Ectodermal cell (in vitro differentiated cells): ENCODE data around the gene MPPED2.

Experiments used
- H3K27ac ChIP-seq: 2 replicates; pipeline ENCODE4 v1.7.0; 2013; ENCODE audit warnings: mild to moderate bottlenecking, low read depth, low read length; ENCODE audit not compliant: insufficient read depth, poor library complexity, severe bottlenecking
- H3K27me3 ChIP-seq: 2 replicates; pipeline ENCODE4 v1.7.0; 2013; ENCODE audit warnings: mild to moderate bottlenecking, low read length; ENCODE audit not compliant: insufficient read depth, control insufficient read depth, poor library complexity, severe bottlenecking
- H3K36me3 ChIP-seq: one replicate; pipeline ENCODE4 v1.7.0; 2013; ENCODE audit warnings: low read length; ENCODE audit not compliant: control insufficient read depth, insufficient read depth
- H3K4me1 ChIP-seq: one replicate; pipeline ENCODE4 v1.7.0; 2013; ENCODE audit warnings: low read length; ENCODE audit not compliant: control insufficient read depth, insufficient read depth
- H3K4me3 ChIP-seq: 2 replicates; pipeline ENCODE4 v1.7.0; 2013; ENCODE audit warnings: low read depth, low read length, control low read depth; ENCODE audit not compliant: insufficient read depth
- H3K9me3 ChIP-seq: 2 replicates; pipeline ENCODE4 v1.7.0; 2013; ENCODE audit warnings: mild to moderate bottlenecking, low read length, moderate library complexity; ENCODE audit not compliant: control insufficient read depth
- WGBS, 2 experiments: methylation state at CpG; one replicate each; pipeline ENCODE4 v1.1.7; 2013; ENCODE audit warnings: missing lambda C conversion rate in 2 of 2; 5-methylcytosine and 5-hydroxymethylcytosine counted together

The MPPED2 gene

GRCh38 chr11:30426781-30427180 lies 159.4 kb downstream of the MPPED2 start:
- peaks cover 33% of the 10 kb centered on the region for H3K4me1 ChIP-seq
- no peak overlapping the region for H3K4me3 ChIP-seq
- H3K27me3 ChIP-seq: no peaks in the 10 kb centered on the region
- WGBS, 2 experiments: 92 to 93% methylated on average over 4 to 5 of the region's 5 CpGs
- no peak overlapping the region for H3K27ac ChIP-seq
- H3K9me3 ChIP-seq: no peaks in the 10 kb centered on the region
- no peaks in the 10 kb centered on the region for H3K36me3 ChIP-seq

- WGBS, 2 experiments: 82 to 91% methylated on average over 4 of the region's 4 CpGs
- Histone ChIP-seq H3K36me3 (no peaks in the 10 kb centered on the region), H3K27me3 (no peaks in the 10 kb centered on the region), H3K4me3 (no peak overlapping the region), H3K9me3 (no peaks in the 10 kb centered on the region), H3K4me1 (peaks cover 36% of the 10 kb centered on the region), H3K27ac (no peak overlapping the region)
Observed at GRCh38 chr11:30424844-30425243, 161.3 kb downstream of the MPPED2 start.

- peaks cover 36% of the 10 kb centered on the region for H3K4me1 ChIP-seq
- WGBS, 2 experiments: 92 to 93% methylated on average over 10 of the region's 10 CpGs
- no peaks in the 10 kb centered on the region for H3K27me3 ChIP-seq
- no peaks in the 10 kb centered on the region for H3K9me3 ChIP-seq
- H3K27ac ChIP-seq: no peak overlapping the region
- no peak overlapping the region for H3K4me3 ChIP-seq
- no peaks in the 10 kb centered on the region for H3K36me3 ChIP-seq
Observed at GRCh38 chr11:30424321-30424720, 161.8 kb downstream of the MPPED2 start.

DNA sequence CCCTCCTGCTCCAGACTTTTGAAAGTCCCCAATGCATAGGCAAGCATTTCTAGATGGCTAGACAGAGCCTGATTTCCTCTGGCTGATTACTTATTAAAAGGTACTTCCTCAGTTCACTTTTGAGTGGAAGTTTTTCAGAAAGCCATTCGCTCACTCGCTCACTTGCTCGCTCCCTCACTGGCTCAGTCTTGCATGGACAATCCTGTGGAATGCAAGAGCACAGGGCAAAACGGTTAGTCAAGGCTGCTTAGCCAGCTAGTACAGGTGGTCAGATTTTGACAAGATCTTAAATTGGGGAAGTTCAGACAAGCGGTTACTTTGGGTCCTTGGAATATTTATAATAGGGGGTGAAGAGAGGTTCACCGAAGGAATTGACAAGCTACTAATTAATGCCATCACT lies 162.3 kb downstream of the MPPED2 start:
- Histone ChIP-seq H3K27me3 (no peaks in the 10 kb centered on the region), H3K36me3 (no peaks in the 10 kb centered on the region), H3K9me3 (no peaks in the 10 kb centered on the region), H3K4me3 (no peak overlapping the region), H3K27ac (no peak overlapping the region), H3K4me1 (peaks cover 36% of the 10 kb centered on the region)
- 82 to 85% methylated on average over 6 of the region's 6 CpGs for WGBS, 2 experiments

DNA sequence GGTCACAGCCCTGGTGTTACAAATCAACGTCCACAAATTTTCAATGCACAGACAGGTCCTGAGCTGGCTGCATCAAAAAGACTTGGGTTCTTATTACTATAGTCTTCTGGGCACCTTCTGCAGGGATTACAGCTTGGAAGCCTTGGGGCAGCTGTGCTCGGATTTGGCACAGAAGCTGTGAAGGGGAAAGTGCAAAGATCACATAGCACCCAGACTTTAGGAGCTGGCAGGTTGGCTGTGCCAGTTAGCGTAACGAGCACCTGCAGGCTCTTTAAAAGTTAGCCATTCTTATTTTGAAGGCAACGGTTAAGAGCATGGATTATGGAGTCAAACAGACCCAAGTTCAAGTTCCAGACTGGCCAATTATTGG lies 162.9 kb downstream of the MPPED2 start:
- H3K27me3 ChIP-seq: no peaks in the 10 kb centered on the region
- WGBS, 2 experiments: 75 to 85% methylated on average over 5 of the region's 5 CpGs

DNA sequence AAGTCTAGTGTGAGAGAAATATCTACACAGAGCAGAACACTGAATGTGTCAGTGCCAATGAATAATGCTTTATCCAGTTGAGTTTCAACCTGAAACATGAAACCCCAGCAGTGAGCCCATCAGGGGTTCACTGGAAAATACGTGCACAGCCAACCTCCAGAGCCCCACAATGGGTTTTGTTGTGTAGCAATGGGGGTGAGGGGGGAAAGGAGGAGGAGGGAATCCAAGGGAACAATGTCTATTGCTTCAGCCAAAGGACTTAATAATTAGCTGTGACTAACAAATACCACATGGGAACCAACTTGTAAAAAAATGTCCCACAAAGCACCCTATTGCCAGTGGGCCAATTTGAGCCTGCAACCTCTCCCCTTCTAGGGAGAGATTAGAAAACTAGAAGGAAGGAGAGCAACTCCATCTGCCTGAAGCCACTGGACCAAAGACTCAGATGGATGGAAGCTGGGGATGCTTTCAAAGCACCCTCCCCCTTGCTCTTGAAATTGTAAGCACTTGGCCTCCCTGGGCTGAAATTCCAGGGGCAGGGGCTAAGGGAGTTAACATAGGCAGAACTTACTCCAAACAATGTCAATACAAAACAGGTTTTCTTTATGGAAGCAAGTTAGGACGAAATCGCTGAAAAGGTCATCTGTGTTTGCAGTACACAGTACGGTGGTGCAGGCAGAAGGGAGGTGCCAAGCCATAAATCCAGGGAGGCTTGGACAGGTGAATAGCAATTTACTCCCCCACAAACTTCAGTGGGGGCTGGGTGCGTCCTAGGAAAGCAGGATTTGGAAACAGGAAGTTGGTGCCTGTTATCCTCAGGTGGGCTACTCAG lies 163.5 kb downstream of the MPPED2 start:
- Histone ChIP-seq H3K4me3 (no peak overlapping the region), H3K27ac (no peak overlapping the region), H3K27me3 (no peaks in the 10 kb centered on the region), H3K9me3 (no peaks in the 10 kb centered on the region), H3K36me3 (no peaks in the 10 kb centered on the region), H3K4me1 (peaks cover 36% of the 10 kb centered on the region)
- WGBS, 2 experiments: 50 to 57% methylated on average over 5 of the region's 5 CpGs

More for the DNA sequence above, 162.9 kb downstream of the MPPED2 start:
- Histone ChIP-seq H3K36me3 (no peaks in the 10 kb centered on the region), H3K27ac (no peak overlapping the region), H3K4me3 (no peak overlapping the region), H3K9me3 (no peaks in the 10 kb centered on the region), H3K4me1 (peaks cover 36% of the 10 kb centered on the region)

DNA sequence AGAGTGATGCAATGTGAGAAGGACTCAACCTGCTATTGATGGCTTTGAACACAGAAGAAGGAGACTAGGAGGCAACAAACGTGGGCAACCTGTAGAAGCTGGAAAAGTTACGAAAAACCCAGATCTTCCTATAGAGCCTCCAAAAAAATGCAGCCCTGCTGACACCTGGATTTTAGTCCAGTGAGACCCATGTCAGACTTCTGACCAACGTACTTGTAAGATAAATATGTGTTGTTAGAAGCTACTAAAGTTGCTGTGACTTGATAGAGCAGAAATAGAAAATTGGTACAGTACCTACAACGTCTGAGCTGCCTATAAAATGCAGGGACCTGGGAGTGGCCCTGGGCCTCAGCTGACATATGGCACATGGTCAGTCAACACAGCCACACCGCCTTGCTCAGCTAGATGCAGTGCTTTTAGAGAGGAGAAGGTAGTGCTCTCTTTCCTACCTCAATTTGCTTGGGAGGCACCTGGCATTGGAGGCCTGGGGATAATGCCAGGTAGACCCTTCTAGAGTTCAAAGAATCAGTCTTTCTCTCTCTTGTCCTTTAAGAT lies 165.8 kb downstream of the MPPED2 start:
- Histone ChIP-seq H3K27me3 (no peaks in the 10 kb centered on the region), H3K4me1 (peaks cover 36% of the 10 kb centered on the region), H3K36me3 (no peaks in the 10 kb centered on the region), H3K9me3 (no peaks in the 10 kb centered on the region), H3K4me3 (no peak overlapping the region), H3K27ac (no peak overlapping the region)
- WGBS, 2 experiments: 92 to 96% methylated on average over 5 of the region's 5 CpGs

- Histone ChIP-seq H3K36me3 (no peaks in the 10 kb centered on the region), H3K9me3 (no peaks in the 10 kb centered on the region), H3K4me3 (no peak overlapping the region), H3K27ac (no peak overlapping the region), H3K27me3 (no peaks in the 10 kb centered on the region), H3K4me1 (no peaks in the 10 kb centered on the region)
- 96 to 97% methylated on average over 6 of the region's 6 CpGs for WGBS, 2 experiments
Observed at GRCh38 chr11:30414806-30415205, 171.3 kb downstream of the MPPED2 start.

GRCh38 chr11:30414244-30414643 lies 171.9 kb downstream of the MPPED2 start:
- Histone ChIP-seq H3K4me3 (no peak overlapping the region), H3K27me3 (peaks cover 2% of the 10 kb centered on the region), H3K27ac (no peak overlapping the region), H3K36me3 (no peaks in the 10 kb centered on the region), H3K9me3 (no peaks in the 10 kb centered on the region), H3K4me1 (no peaks in the 10 kb centered on the region)
- 95 to 97% methylated on average over 4 of the region's 5 CpGs for WGBS, 2 experiments

DNA sequence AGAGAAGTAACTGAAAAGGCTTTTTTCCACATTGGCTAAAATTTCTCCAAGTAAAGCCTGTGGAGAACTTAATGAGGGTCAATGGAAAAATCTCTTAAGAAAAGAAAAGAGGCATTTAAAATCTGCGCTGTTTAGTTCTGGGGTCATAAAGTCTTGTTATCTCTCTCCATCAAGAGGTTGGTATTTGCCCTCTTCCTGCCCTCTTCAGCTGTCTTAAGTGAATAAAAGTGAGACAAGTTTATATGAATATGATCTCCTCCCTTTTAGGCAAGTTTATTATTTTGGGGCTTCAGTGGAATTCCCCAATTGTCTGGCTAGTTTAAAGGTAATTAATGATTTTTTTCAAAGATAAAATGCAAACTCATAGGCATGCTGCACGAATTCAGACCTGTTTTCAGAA lies 173.6 kb downstream of the MPPED2 start:
- H3K4me1 ChIP-seq: no peaks in the 10 kb centered on the region
- 91 to 100% methylated on average over 2 of the region's 2 CpGs for WGBS, 2 experiments
- no peaks in the 10 kb centered on the region for H3K36me3 ChIP-seq
- H3K9me3 ChIP-seq: no peaks in the 10 kb centered on the region
- H3K4me3 ChIP-seq: no peak overlapping the region
- H3K27me3 ChIP-seq: peaks cover 5% of the 10 kb centered on the region
- H3K27ac ChIP-seq: no peak overlapping the region
